Thyroid gland (tissue), 4 donors: ENCODE measurements around the gene TIMM23. TPM values are rescaled to one million over a fixed set of nuclear protein-coding genes. Genes with fewer than 3 reads are reported as not detected.
"Not testable (repeated sequence)": the region's sequence is repeated elsewhere in the genome, so short reads cannot be mapped to it uniquely, and the experiment has no call there.

Source experiments
- DNase-seq, 2 donors: peaks; one replicate each; pipeline ENCODE4 v3.0.0-alpha.2; 2019
- H3K27ac ChIP-seq, 3 donors: fragments of 200-600 bp; sonication (generic); 1 replicate in 2 of 3; 2 replicates in 1 of 3; pipeline ENCODE4 v1.5.1; 2016 to 2019; ENCODE audit warnings: mild to moderate bottlenecking in 1 of 3, moderate library complexity in 1 of 3
- H3K27me3 ChIP-seq: fragments of 200-600 bp; sonication (generic); one replicate; pipeline ENCODE4 v1.5.1; 2019
- H3K36me3 ChIP-seq, 2 donors: fragments of 200-600 bp; sonication (generic); one replicate each; pipeline ENCODE4 v1.5.1; 2016 to 2019
- H3K4me1 ChIP-seq, 2 donors: fragments of 200-600 bp; sonication (generic); one replicate each; pipeline ENCODE4 v1.5.1; 2017 to 2019
- H3K4me3 ChIP-seq, 3 donors: fragments of 200-600 bp; sonication (generic); replicated peaks in 1 of 3; 1 replicate in 2 of 3; 2 replicates in 1 of 3; pipeline ENCODE4 v1.5.1; 2016; ENCODE audit warnings: mild to moderate bottlenecking in 1 of 3
- H3K9me3 ChIP-seq: fragments of 200-600 bp; sonication (generic); one replicate; pipeline ENCODE4 v1.5.1; 2017
- CTCF ChIP-seq, 6 experiments: fragments of 200-600 bp in 3 of 6; fragments of 450-650 bp in 3 of 6; sonication (generic) in 3 of 6; IDR thresholded peaks; one replicate each; pipeline ENCODE4 v1.5.1; 2016 to 2019; ENCODE audit warnings: antibody characterized with exemption in 6 of 6, mild to moderate bottlenecking in 2 of 6, inconsistent platforms in 1 of 6, moderate library complexity in 1 of 6
- POLR2A ChIP-seq, 2 donors: fragments of 450-650 bp; IDR thresholded peaks; one replicate each; pipeline ENCODE4 v1.6.1; 2017; ENCODE audit warnings: antibody characterized with exemption in 2 of 2, mild to moderate bottlenecking in 2 of 2, moderate library complexity in 1 of 2
- WGBS, 2 donors: methylation state at CpG; one replicate each; pipeline ENCODE4 v1.1.5; 2017; 5-methylcytosine and 5-hydroxymethylcytosine counted together
- intact Hi-C: fragments of 100-400 bp; cut with DNase I; formaldehyde crosslinking; loops from one replicate; pipeline ENCODE4 v1.15.1; 2023
- total RNA-seq, 4 donors: library from RNA; depleted of rRNA; stranded (reverse); fragments of >200 nt; gene quantifications; one replicate each; pipeline ENCODE4 v1.2.3, GENCODE V29; 2016

Gene TIMM23
- total RNA-seq, 4 donors from 2014 or later, result 68.7 to 85.6 (median 72.1) TPM

GRCh38 chr10:46046261-46046660, 74.0 kb downstream of the TIMM23 start, which contains the start of gene MSMB:
Gene MSMB (minus strand): TSS chr10:46046269. CDS start chr10:46046237, 32 bp downstream.
- Histone ChIP-seq H3K36me3 (no peaks in the 10 kb centered on the region), H3K27me3 (no peaks in the 10 kb centered on the region), H3K27ac (no peak within 1 kb of the TSS), H3K9me3 (no peaks in the 10 kb centered on the region), H3K4me3 (no peak within 1 kb of the TSS), H3K4me1 (no peaks in the 10 kb centered on the region)
- 92 to 93% methylated on average over 7 of the region's 7 CpGs for WGBS, 2 donors
- no peak for TF ChIP-seq CTCF (IDR thresholded peaks at IDR 0.05)
- no peak for TF ChIP-seq POLR2A (IDR thresholded peaks at IDR 0.05)
- no peak for DNase-seq
- intact Hi-C loops, result no loop called here

- Histone ChIP-seq H3K36me3 (no peaks in the 10 kb centered on the region), H3K9me3 (no peaks in the 10 kb centered on the region), H3K27ac (no peak overlapping the region), H3K4me3 (no peak overlapping the region), H3K4me1 (no peaks in the 10 kb centered on the region), H3K27me3 (no peaks in the 10 kb centered on the region)
- TF ChIP-seq CTCF (IDR thresholded peaks at IDR 0.05) (no peak), POLR2A (IDR thresholded peaks at IDR 0.05) (no peak)
- intact Hi-C loops, result no loop called here
- DNase-seq, result no peak
- WGBS, 2 donors, result 36 to 49% methylated on average over 2 of the region's 2 CpGs
Measured at GRCh38 chr10:46048152-46048551, 75.9 kb downstream of the TIMM23 start.

- H3K9me3 ChIP-seq, H3K36me3 ChIP-seq, H3K4me3 ChIP-seq, H3K27me3 ChIP-seq, H3K27ac ChIP-seq, intact Hi-C loops, H3K4me1 ChIP-seq, DNase-seq: not testable (repeated sequence)
- 73 to 76% methylated on average over 11 of the region's 11 CpGs for WGBS, 2 donors
Measured at GRCh38 chr10:46049497-46049831, 77.2 kb downstream of the TIMM23 start.

- intact Hi-C loops, result no loop called here
- 64 to 77% methylated on average over 11 of the region's 11 CpGs for WGBS, 2 donors
- Histone ChIP-seq H3K4me1 (no peaks in the 10 kb centered on the region), H3K9me3 (no peaks in the 10 kb centered on the region), H3K4me3 (no peak overlapping the region), H3K27me3 (no peaks in the 10 kb centered on the region), H3K27ac (no peak overlapping the region), H3K36me3 (no peaks in the 10 kb centered on the region)
- DNase-seq, result no peak
- TF ChIP-seq CTCF (IDR thresholded peaks at IDR 0.05) (no peak), POLR2A (IDR thresholded peaks at IDR 0.05) (no peak)
Measured at GRCh38 chr10:46050941-46051623, 78.8 kb downstream of the TIMM23 start.

- Histone ChIP-seq H3K4me1 (no peaks in the 10 kb centered on the region), H3K36me3 (no peaks in the 10 kb centered on the region), H3K27ac (no peak overlapping the region), H3K4me3 (no peak overlapping the region), H3K27me3 (no peaks in the 10 kb centered on the region), H3K9me3 (no peaks in the 10 kb centered on the region)
- DNase-seq, result no peak
- intact Hi-C loops, result no loop called here
- WGBS, 2 donors, result 31 to 38% methylated on average over 6 to 7 of the region's 7 CpGs
- TF ChIP-seq POLR2A (IDR thresholded peaks at IDR 0.05) (no peak), CTCF (IDR thresholded peaks at IDR 0.05) (no peak)
Measured at GRCh38 chr10:46052057-46052790, 79.9 kb downstream of the TIMM23 start.
